ENCODE measurements around the gene TRMT2A.

The TRMT2A gene

GRCh38 chr22:20065896-20066616 is 51.0 kb downstream of the TRMT2A start:
- no peaks in the 10 kb centered on the region for H3K27me3 ChIP-seq
- no peak overlapping the region for H3K4me3 ChIP-seq (ENCODE audit: low read depth in 1 of 2, low read length in 1 of 2)
- peaks cover 58% of the 10 kb centered on the region for H3K36me3 ChIP-seq
- H3K9me3 ChIP-seq = no peaks in the 10 kb centered on the region
- no peaks in the 10 kb centered on the region for H3K4me1 ChIP-seq (ENCODE audit: control insufficient read depth in 1 of 2, insufficient read depth in 1 of 2, low read depth in 1 of 2, low read length in 1 of 2)
- no peak for TF ChIP-seq CTCF (IDR thresholded peaks at IDR 0.05)
- no peak overlapping the region for H3K27ac ChIP-seq

GRCh38 chr22:20064545-20065262 is 52.3 kb downstream of the TRMT2A start:
- Histone ChIP-seq H3K36me3 (peaks cover 70% of the 10 kb centered on the region), H3K27ac (no peak overlapping the region), H3K27me3 (no peaks in the 10 kb centered on the region), H3K4me1 (ENCODE audit: control insufficient read depth in 1 of 2, insufficient read depth in 1 of 2, low read depth in 1 of 2, low read length in 1 of 2) (no peaks in the 10 kb centered on the region), H3K4me3 (ENCODE audit: low read depth in 1 of 2, low read length in 1 of 2) (no peak overlapping the region), H3K9me3 (no peaks in the 10 kb centered on the region)
- no peak for TF ChIP-seq CTCF (IDR thresholded peaks at IDR 0.05)

GRCh38 chr22:20064140-20064480 is 52.9 kb downstream of the TRMT2A start:
- H3K4me3 ChIP-seq (ENCODE audit: low read depth in 1 of 2, low read length in 1 of 2) = no peak overlapping the region
- H3K4me1 ChIP-seq (ENCODE audit: control insufficient read depth in 1 of 2, insufficient read depth in 1 of 2, low read depth in 1 of 2, low read length in 1 of 2) = no peaks in the 10 kb centered on the region
- H3K27ac ChIP-seq = no peak overlapping the region
- H3K9me3 ChIP-seq = no peaks in the 10 kb centered on the region
- H3K36me3 ChIP-seq = peaks cover 73% of the 10 kb centered on the region
- H3K27me3 ChIP-seq = no peaks in the 10 kb centered on the region
- no peak for TF ChIP-seq CTCF (IDR thresholded peaks at IDR 0.05)

GRCh38 chr22:20063271-20064139 is 53.5 kb downstream of the TRMT2A start:
- no peak for TF ChIP-seq CTCF (IDR thresholded peaks at IDR 0.05)
- Histone ChIP-seq H3K27ac (no peak overlapping the region), H3K36me3 (peaks cover 79% of the 10 kb centered on the region), H3K9me3 (no peaks in the 10 kb centered on the region), H3K4me1 (ENCODE audit: control insufficient read depth in 1 of 2, insufficient read depth in 1 of 2, low read depth in 1 of 2, low read length in 1 of 2) (no peaks in the 10 kb centered on the region), H3K27me3 (no peaks in the 10 kb centered on the region), H3K4me3 (ENCODE audit: low read depth in 1 of 2, low read length in 1 of 2) (no peak overlapping the region)

- no peak overlapping the region for H3K27ac ChIP-seq
- peaks cover 86% of the 10 kb centered on the region for H3K36me3 ChIP-seq
- TF ChIP-seq CTCF (IDR thresholded peaks at IDR 0.05) = no peak
- H3K4me3 ChIP-seq (ENCODE audit: low read depth in 1 of 2, low read length in 1 of 2) = no peak overlapping the region
- no peaks in the 10 kb centered on the region for H3K4me1 ChIP-seq (ENCODE audit: control insufficient read depth in 1 of 2, insufficient read depth in 1 of 2, low read depth in 1 of 2, low read length in 1 of 2)
- no peaks in the 10 kb centered on the region for H3K9me3 ChIP-seq
- no peaks in the 10 kb centered on the region for H3K27me3 ChIP-seq
These were observed 54.3 kb downstream of the TRMT2A start for GRCh38 chr22:20062766-20063083.

All from neutrophil (primary cell).